GM12873 (cell line): ENCODE measurements around the gene ZNF567.

Source experiments
- TF ChIP-seq, protein P1 (sequence below): IDR thresholded peaks from 2 replicates; pipeline ENCODE4 v1.5.1; 2012; ENCODE audit warnings: low read depth, mild to moderate bottlenecking, moderate library complexity, low read length, control low read depth; ENCODE audit not compliant: insufficient read depth; ENCODE audit errors: missing control alignments

The ZNF567 gene

DNA sequence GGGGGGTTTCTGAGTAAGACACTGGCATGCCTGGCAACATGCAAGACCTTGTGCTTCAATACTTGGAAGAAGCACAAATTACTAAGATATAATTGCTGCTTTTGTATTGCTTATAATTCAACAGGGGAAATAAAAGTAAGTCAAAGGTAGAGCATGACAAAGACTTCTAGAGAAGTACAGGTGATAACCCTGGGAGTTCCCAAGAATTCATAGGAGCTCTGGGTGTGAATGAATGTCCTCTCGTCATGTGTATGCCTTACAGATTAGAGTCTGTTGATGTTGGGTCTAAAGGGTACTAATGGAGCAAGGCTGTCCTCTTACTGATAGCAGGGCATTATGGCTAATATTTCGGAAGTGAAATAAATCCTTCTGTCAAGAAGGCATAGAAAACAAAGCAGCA, 13.2 kb upstream of the ZNF567 start:
- TF ChIP-seq, protein P1, sequence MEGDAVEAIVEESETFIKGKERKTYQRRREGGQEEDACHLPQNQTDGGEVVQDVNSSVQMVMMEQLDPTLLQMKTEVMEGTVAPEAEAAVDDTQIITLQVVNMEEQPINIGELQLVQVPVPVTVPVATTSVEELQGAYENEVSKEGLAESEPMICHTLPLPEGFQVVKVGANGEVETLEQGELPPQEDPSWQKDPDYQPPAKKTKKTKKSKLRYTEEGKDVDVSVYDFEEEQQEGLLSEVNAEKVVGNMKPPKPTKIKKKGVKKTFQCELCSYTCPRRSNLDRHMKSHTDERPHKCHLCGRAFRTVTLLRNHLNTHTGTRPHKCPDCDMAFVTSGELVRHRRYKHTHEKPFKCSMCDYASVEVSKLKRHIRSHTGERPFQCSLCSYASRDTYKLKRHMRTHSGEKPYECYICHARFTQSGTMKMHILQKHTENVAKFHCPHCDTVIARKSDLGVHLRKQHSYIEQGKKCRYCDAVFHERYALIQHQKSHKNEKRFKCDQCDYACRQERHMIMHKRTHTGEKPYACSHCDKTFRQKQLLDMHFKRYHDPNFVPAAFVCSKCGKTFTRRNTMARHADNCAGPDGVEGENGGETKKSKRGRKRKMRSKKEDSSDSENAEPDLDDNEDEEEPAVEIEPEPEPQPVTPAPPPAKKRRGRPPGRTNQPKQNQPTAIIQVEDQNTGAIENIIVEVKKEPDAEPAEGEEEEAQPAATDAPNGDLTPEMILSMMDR: no peak

- TF ChIP-seq, protein P1: no peak
Observed at GRCh38 chr19:36679455-36679854, 8.0 kb upstream of the ZNF567 start.

- TF ChIP-seq, protein P1: no peak
Observed at GRCh38 chr19:36685835-36686234, 1.6 kb upstream of the ZNF567 start.

- TF ChIP-seq, protein P1: no peak
Observed at GRCh38 chr19:36686365-36687213, 823 bp upstream of the ZNF567 start.

GRCh38 chr19:36688058-36688457, 646 bp downstream of the ZNF567 start:
- TF ChIP-seq, protein P1: no peak

DNA sequence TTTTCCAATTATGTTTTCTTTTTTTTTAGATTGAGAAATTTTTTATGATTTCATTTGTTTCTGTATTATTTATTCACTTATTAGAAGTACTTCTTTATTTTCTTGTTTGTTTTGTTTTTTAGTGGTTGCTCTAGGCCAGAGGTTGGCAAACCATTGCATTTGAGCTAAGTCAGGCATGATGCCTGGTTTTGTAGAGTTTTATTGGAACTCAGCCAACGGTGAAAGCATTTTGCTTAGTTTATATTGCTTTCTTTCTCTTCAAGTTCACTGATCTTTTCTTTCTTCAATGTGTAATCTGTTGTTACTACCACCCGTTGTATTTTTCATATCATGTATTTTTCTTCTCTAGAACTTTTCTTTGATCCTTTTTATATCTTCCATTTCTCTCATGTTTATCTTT, 19.7 kb downstream of the ZNF567 start:
- TF ChIP-seq, protein P1: no peak

DNA sequence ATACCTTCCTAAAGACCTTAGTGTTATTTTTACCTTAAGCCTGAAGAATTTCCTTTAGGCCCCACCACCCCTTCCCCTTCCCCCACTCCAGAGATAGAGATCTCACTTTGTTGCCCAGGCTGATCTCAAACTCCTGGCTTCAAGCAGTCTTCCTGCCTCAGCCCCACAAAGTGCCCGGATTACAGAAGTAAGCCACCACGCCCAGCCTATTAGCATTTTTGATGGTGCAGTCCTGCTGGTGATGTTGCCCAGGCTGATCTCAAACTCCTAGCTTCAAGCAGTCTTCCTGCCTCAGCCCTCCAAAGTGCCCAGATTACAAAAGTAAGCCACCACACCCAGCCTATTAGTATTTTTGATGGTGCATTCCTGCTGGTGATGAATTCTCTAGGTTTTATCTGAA, 22.0 kb downstream of the ZNF567 start:
- TF ChIP-seq, protein P1: no peak
